HCT116 (cell line): ENCODE measurements around the gene GCGR. TPM values are rescaled to one million over a fixed set of nuclear protein-coding genes. Genes with fewer than 3 reads are reported as not detected.

Experiments used
- ATAC-seq: fragments of 200-7000 bp; cut with Tn5 transposase; 2 replicates; pipeline ENCODE4 v1.9.1; 2020; ENCODE audit warnings: mild to moderate bottlenecking, moderate library complexity
- BruUV-seq: library from RNA; stranded (reverse); fragments of 400-500 nt; replicated peaks from 2 replicates; lab custom pipeline; 2021; lab: Mats Ljungman, UMichigan
- CTCF ChIA-PET: fragments of 300-600 bp; sonication (Branson Sonifier 250); formaldehyde crosslinking; loops from one replicate; lab custom pipeline; 2021; ENCODE audit warnings: antibody characterized with exemption; lab: Charles Lee
- POLR2A ChIA-PET: fragments of 300-600, 350-600 bp; sonication (Branson Sonifier 250); formaldehyde crosslinking; loops from one replicate; lab custom pipeline; 2021; ENCODE audit warnings: antibody characterized with exemption; lab: Charles Lee
- RAD21 ChIA-PET, 2 experiments: fragments of 300-600 bp; sonication (Branson Sonifier 250); formaldehyde crosslinking; loops; one replicate each; lab custom pipeline; 2023; ENCODE audit warnings: low total read pairs in 2 of 2; ENCODE audit not compliant: uncharacterized antibody in 2 of 2, unreplicated experiment in 2 of 2, low non-redundant PET in 1 of 2; lab: Charles Lee
- DNase-seq: peaks from one replicate; pipeline ENCODE4 v3.0.0-alpha.2; 2010; ENCODE audit warnings: low read depth, low spot score
- H2AFZ ChIP-seq: fragments of 200-600 bp; shearing (Covaris generic), sonication (generic); 2 replicates; pipeline ENCODE4 v1.6.1; 2017; ENCODE audit warnings: low read depth, mixed run types, mixed read lengths, antibody characterized with exemption, low read length; ENCODE audit not compliant: poor library complexity, severe bottlenecking
- H3K27ac ChIP-seq: 2 replicates; pipeline ENCODE4 v1.5.1; 2012; ENCODE audit warnings: low read depth, low read length
- H3K27me3 ChIP-seq: fragments of 200-600 bp; sonication (generic); 2 replicates; pipeline ENCODE4 v1.6.1; 2016; ENCODE audit warnings: mixed run types, low read length, mixed read lengths; ENCODE audit not compliant: insufficient read depth
- H3K36me3 ChIP-seq, 2 experiments: fragments of 200-500 bp in 1 of 2; fragments of 200-600 bp in 1 of 2; sonication (Bioruptor generic) in 1 of 2; sonication (generic) in 1 of 2; 2 replicates each; pipeline versions ENCODE4 v1.5.1 to v1.6.1; 2014 to 2016; ENCODE audit warnings: low read length in 2 of 2, inconsistent platforms in 1 of 2, mixed read lengths in 1 of 2, mixed run types in 1 of 2; ENCODE audit not compliant: insufficient read depth in 2 of 2, control insufficient read depth in 1 of 2
- H3K4me1 ChIP-seq, 2 experiments: fragments of 200-600 bp in 1 of 2; sonication (generic) in 1 of 2; 2 replicates each; pipeline versions ENCODE4 v1.5.1 to v1.6.1; 2012 to 2017; ENCODE audit warnings: low read length in 2 of 2, inconsistent platforms in 1 of 2, mild to moderate bottlenecking in 1 of 2, mixed read lengths in 1 of 2, mixed run types in 1 of 2, moderate library complexity in 1 of 2; ENCODE audit not compliant: insufficient read depth in 2 of 2, control insufficient read depth in 1 of 2
- H3K4me2 ChIP-seq: fragments of 200-600 bp; sonication (generic); 2 replicates; pipeline ENCODE4 v1.6.1; 2017; ENCODE audit warnings: mixed run types, low read length, mixed read lengths
- H3K4me3 ChIP-seq, 2 experiments: fragments of 200-600 bp in 1 of 2; sonication (generic) in 1 of 2; replicated peaks in 1 of 2; 2 replicates each; pipeline ENCODE4 v1.5.1; 2011 to 2016; ENCODE audit warnings: low read length in 2 of 2, control low read depth in 1 of 2, low read depth in 1 of 2, mild to moderate bottlenecking in 1 of 2, mixed read lengths in 1 of 2, mixed run types in 1 of 2
- H3K79me2 ChIP-seq: fragments of 200-600 bp; sonication (generic); 2 replicates; pipeline ENCODE4 v1.6.1; 2017; ENCODE audit warnings: mild to moderate bottlenecking, mixed run types, low read length, moderate library complexity, mixed read lengths; ENCODE audit not compliant: insufficient read depth
- H3K9ac ChIP-seq: fragments of 200-600 bp; sonication (generic); 2 replicates; pipeline ENCODE4 v1.6.1; 2016; ENCODE audit warnings: low read length, mixed read lengths
- H3K9me2 ChIP-seq: fragments of 200-600 bp; sonication (generic), shearing (Covaris generic); 2 replicates; pipeline ENCODE4 v1.6.1; 2017; ENCODE audit warnings: mixed run types, mild to moderate bottlenecking, moderate library complexity; ENCODE audit not compliant: insufficient read depth
- H3K9me3 ChIP-seq, 2 experiments: fragments of 200-500 bp in 1 of 2; fragments of 200-600 bp in 1 of 2; sonication (Bioruptor generic) in 1 of 2; sonication (generic) in 1 of 2; 2 replicates each; pipeline ENCODE4 v1.6.1; 2014 to 2017; ENCODE audit warnings: low read length in 2 of 2, mixed read lengths in 2 of 2, inconsistent platforms in 1 of 2, low read depth in 1 of 2, mild to moderate bottlenecking in 1 of 2, mixed run types in 1 of 2, moderate library complexity in 1 of 2; ENCODE audit not compliant: control insufficient read depth in 1 of 2, insufficient read depth in 1 of 2
- H4K20me1 ChIP-seq: fragments of 200-600 bp; sonication (generic), shearing (Covaris generic); 2 replicates; pipeline ENCODE4 v1.6.1; 2017; ENCODE audit warnings: mixed run types, mild to moderate bottlenecking, moderate library complexity; ENCODE audit not compliant: insufficient read depth
- CBX3 ChIP-seq: IDR thresholded peaks from 2 replicates; pipeline ENCODE4 v1.6.1; 2012; ENCODE audit warnings: low read depth
- CEBPB ChIP-seq: IDR thresholded peaks from 2 replicates; pipeline ENCODE4 v1.6.1; 2012; ENCODE audit warnings: low read depth
- EGR1 ChIP-seq: IDR thresholded peaks from 2 replicates; pipeline ENCODE4 v1.6.1; 2012; ENCODE audit warnings: low read depth
- ELF1 ChIP-seq: IDR thresholded peaks from 2 replicates; pipeline ENCODE4 v1.6.1; 2012; ENCODE audit warnings: low read depth, borderline replicate concordance
- EZH2 ChIP-seq: fragments of 200-600 bp; sonication (generic); IDR thresholded peaks from 2 replicates; pipeline ENCODE4 v1.6.1; 2017; ENCODE audit warnings: antibody characterized with exemption, mixed run types
- EZH2phosphoT487 ChIP-seq: fragments of 200-600 bp; IDR thresholded peaks from 2 replicates; pipeline ENCODE4 v1.6.1; 2018; ENCODE audit warnings: antibody characterized with exemption, borderline replicate concordance
- JUND ChIP-seq: IDR thresholded peaks from 2 replicates; pipeline ENCODE4 v1.6.1; 2012
- POLR2A ChIP-seq: IDR thresholded peaks from 2 replicates; pipeline ENCODE4 v1.7.0; 2011; ENCODE audit warnings: borderline replicate concordance; ENCODE audit not compliant: insufficient read depth, insufficient read length; ENCODE audit errors: extremely low read depth
- POLR2AphosphoS5 ChIP-seq: IDR thresholded peaks from 2 replicates; pipeline ENCODE4 v1.6.1; 2011; ENCODE audit warnings: mild to moderate bottlenecking, low read depth, low read length, moderate library complexity
- RAD21 ChIP-seq: IDR thresholded peaks from 2 replicates; pipeline ENCODE4 v1.6.1; 2012; ENCODE audit warnings: low read depth, mild to moderate bottlenecking
- SIN3A ChIP-seq: IDR thresholded peaks from 2 replicates; pipeline ENCODE4 v1.6.1; 2012; ENCODE audit warnings: low read depth
- SP1 ChIP-seq: IDR thresholded peaks from 2 replicates; pipeline ENCODE4 v1.6.1; 2012; ENCODE audit warnings: low read depth
- SRF ChIP-seq: IDR thresholded peaks from 2 replicates; pipeline ENCODE4 v1.6.1; 2012; ENCODE audit warnings: low read depth
- ZFX ChIP-seq: fragments of 450-650 bp; IDR thresholded peaks from 2 replicates; pipeline ENCODE4 v1.6.1; 2017
- ZNF274 ChIP-seq: fragments of 200-500 bp; sonication (Bioruptor generic); IDR thresholded peaks from 2 replicates; pipeline ENCODE4 v1.6.1; 2014; ENCODE audit warnings: mild to moderate bottlenecking, low read depth, low read length, inconsistent platforms
- intact Hi-C: fragments of 100-400 bp; cut with micrococcal nuclease; formaldehyde crosslinking; loops from 2 replicates; pipeline ENCODE4 v1.10.0; 2022
- total RNA-seq: library from RNA; stranded (reverse); gene quantifications from one replicate; pipeline ENCODE4 v1.2.1, GENCODE V29; 2021; ENCODE audit not compliant: unreplicated experiment
- TF ChIP-seq, protein P1 (sequence below): IDR thresholded peaks from 2 replicates; pipeline ENCODE4 v1.6.1; 2012
- TF ChIP-seq, protein P2 (sequence below): IDR thresholded peaks from 2 replicates; pipeline ENCODE4 v1.6.1; 2012
- TF ChIP-seq, protein P3 (sequence below), 3 experiments: fragments of 200-600 bp in 1 of 3; sonication (generic) in 1 of 3; IDR thresholded peaks in 2 of 3; conservative IDR thresholded peaks in 1 of 3; 2 replicates each; pipeline ENCODE4 v1.5.1; 2012 to 2017; ENCODE audit warnings: low read depth in 2 of 3, low read length in 2 of 3, antibody characterized with exemption in 1 of 3, borderline replicate concordance in 1 of 3, control low read depth in 1 of 3, mild to moderate bottlenecking in 1 of 3, mixed read lengths in 1 of 3, mixed run types in 1 of 3, moderate library complexity in 1 of 3; ENCODE audit not compliant: insufficient read depth in 1 of 3
- TF ChIP-seq, protein P4 (sequence below): IDR thresholded peaks from 2 replicates; pipeline ENCODE4 v1.6.1; 2011; ENCODE audit warnings: mild to moderate bottlenecking, low read length, moderate library complexity; ENCODE audit not compliant: insufficient replicate concordance; ENCODE audit errors: extremely low read depth

Gene GCGR
- total RNA-seq, 1 experiment from 2014 or later = not detected

DNA sequence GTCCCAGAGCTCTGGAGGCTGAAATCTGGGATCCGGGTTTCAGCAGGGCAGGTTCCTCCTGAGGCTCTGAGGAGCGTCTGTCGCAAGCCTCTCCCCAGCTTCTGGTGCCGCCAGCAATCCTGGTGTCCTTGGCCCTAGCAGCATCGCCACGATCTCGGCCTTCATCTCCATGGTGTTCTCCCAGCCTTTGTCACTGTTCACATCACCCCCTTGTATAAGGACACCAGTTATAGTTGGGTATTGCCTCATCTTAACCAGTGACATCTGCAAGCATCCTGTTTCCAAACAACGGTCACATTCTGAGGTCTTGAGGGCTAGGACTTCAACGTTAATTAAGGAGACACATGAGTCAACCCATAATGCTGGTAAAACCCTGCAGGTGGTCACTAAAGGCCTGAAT lies 33.7 kb downstream of the GCGR start (continued):
- TF ChIP-seq POLR2AphosphoS5 (no peak), JUND (no peak), ZNF274 (no peak), SP1 (no peak), ZFX (no peak)
- TF ChIP-seq, protein P1, sequence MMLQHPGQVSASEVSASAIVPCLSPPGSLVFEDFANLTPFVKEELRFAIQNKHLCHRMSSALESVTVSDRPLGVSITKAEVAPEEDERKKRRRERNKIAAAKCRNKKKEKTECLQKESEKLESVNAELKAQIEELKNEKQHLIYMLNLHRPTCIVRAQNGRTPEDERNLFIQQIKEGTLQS = no peak

DNA sequence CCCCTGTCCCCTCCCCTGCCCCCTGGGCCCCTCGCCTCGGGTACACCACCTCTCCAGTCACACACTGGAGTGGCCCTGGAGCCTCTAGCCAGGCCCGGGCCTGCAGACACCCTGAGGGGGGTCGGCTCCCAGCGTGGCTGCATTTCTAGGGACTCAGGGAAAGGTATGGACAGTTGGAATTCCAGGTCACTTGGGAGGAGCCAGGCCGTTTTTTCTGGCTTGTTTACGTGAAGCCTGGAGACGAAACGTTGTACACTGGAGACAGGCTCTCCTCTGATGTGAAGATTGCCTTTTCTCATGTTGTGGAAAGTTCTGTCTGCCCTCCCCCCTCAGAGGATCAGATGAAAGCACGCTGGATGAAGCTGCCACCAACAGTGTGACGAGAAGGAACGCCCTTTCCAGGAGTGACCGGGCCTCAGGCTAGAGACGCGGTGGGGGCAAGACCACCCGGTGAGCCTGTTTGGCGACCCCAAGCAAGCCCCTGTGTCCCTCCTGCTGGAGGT lies 34.9 kb downstream of the GCGR start:
- Histone ChIP-seq H3K4me3 (no peak overlapping the region), H3K27me3 (no peaks in the 10 kb centered on the region), H3K79me2 (peaks cover 9% of the 10 kb centered on the region; the same call in 1 of the 2 replicates), H3K36me3 (peaks cover 4 to 15% of the 10 kb centered on the region in 2 experiments; a peak in 2 of 4 replicates), H3K4me1 (peaks cover 6 to 10% of the 10 kb centered on the region in 2 experiments; a peak in 3 of 4 replicates), H3K9me3 (no peaks in the 10 kb centered on the region), H2AFZ (no peak overlapping the region), H3K4me2 (no peak overlapping the region), H3K9ac (no peak overlapping the region), H4K20me1 (no peaks in the 10 kb centered on the region), H3K9me2 (no peaks in the 10 kb centered on the region), H3K27ac (no peak overlapping the region)
- TF ChIP-seq, protein P1 = no peak
- TF ChIP-seq ELF1 (no peak), RAD21 (no peak), CEBPB (no peak), ZFX (no peak), SP1 (no peak), EGR1 (no peak), EZH2phosphoT487 (no peak), SRF (no peak), EZH2 (no peak), POLR2A (no peak), CBX3 (no peak), SIN3A (no peak), POLR2AphosphoS5 (no peak)
- TF ChIP-seq, protein P2, sequence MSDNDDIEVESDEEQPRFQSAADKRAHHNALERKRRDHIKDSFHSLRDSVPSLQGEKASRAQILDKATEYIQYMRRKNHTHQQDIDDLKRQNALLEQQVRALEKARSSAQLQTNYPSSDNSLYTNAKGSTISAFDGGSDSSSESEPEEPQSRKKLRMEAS = no peak
- TF ChIP-seq, protein P3, sequence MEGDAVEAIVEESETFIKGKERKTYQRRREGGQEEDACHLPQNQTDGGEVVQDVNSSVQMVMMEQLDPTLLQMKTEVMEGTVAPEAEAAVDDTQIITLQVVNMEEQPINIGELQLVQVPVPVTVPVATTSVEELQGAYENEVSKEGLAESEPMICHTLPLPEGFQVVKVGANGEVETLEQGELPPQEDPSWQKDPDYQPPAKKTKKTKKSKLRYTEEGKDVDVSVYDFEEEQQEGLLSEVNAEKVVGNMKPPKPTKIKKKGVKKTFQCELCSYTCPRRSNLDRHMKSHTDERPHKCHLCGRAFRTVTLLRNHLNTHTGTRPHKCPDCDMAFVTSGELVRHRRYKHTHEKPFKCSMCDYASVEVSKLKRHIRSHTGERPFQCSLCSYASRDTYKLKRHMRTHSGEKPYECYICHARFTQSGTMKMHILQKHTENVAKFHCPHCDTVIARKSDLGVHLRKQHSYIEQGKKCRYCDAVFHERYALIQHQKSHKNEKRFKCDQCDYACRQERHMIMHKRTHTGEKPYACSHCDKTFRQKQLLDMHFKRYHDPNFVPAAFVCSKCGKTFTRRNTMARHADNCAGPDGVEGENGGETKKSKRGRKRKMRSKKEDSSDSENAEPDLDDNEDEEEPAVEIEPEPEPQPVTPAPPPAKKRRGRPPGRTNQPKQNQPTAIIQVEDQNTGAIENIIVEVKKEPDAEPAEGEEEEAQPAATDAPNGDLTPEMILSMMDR (IDR thresholded peaks at IDR 0.05 in 2 of 3, conservative IDR thresholded peaks at IDR 0.05 in 1 of 3; ENCODE audit: borderline replicate concordance in 1 of 3, insufficient read depth in 1 of 3, low read depth in 2 of 3, low read length in 2 of 3) = no peak
- TF ChIP-seq, protein P4, sequence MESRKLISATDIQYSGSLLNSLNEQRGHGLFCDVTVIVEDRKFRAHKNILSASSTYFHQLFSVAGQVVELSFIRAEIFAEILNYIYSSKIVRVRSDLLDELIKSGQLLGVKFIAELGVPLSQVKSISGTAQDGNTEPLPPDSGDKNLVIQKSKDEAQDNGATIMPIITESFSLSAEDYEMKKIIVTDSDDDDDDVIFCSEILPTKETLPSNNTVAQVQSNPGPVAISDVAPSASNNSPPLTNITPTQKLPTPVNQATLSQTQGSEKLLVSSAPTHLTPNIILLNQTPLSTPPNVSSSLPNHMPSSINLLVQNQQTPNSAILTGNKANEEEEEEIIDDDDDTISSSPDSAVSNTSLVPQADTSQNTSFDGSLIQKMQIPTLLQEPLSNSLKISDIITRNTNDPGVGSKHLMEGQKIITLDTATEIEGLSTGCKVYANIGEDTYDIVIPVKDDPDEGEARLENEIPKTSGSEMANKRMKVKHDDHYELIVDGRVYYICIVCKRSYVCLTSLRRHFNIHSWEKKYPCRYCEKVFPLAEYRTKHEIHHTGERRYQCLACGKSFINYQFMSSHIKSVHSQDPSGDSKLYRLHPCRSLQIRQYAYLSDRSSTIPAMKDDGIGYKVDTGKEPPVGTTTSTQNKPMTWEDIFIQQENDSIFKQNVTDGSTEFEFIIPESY = no peak
- no peak for ATAC-seq
- no peak for DNase-seq
- ChIA-PET RAD21 (no interaction called here), POLR2A (no interaction called here), CTCF (no interaction called here)
- intact Hi-C loops = no loop called here
- no TSS peak for BruUV-seq
